Kidney (tissue), 14 donors: ENCODE data around the gene MNT. TPM values are rescaled to one million over a fixed set of nuclear protein-coding genes. Genes with fewer than 3 reads are reported as not detected.

Experiments used
- DNase-seq, 5 donors: peaks; one replicate each; pipeline ENCODE4 v3.0.0-alpha.2; 2013 to 2020
- FAIRE-seq: peaks from 2 replicates; lab custom pipeline; 2012; peaks lifted over from hg19 to GRCh38; lab: Jason Lieb, UNC
- H3K27ac ChIP-seq, 2 donors: one replicate each; pipeline ENCODE4 v1.7.0; 2013; ENCODE audit warnings: low read depth in 2 of 2, low read length in 2 of 2, inconsistent platforms in 1 of 2
- H3K27me3 ChIP-seq: one replicate; pipeline ENCODE4 v1.7.1; 2013; ENCODE audit warnings: low read length, inconsistent platforms; ENCODE audit not compliant: control insufficient read depth, insufficient read depth
- H3K36me3 ChIP-seq, 3 donors: one replicate each; pipeline versions ENCODE4 v1.7.0 to v1.7.1; 2013; ENCODE audit warnings: low read length in 3 of 3, control low read depth in 1 of 3, inconsistent platforms in 1 of 3; ENCODE audit not compliant: insufficient read depth in 3 of 3, control insufficient read depth in 2 of 3
- H3K4me1 ChIP-seq, 3 donors: one replicate each; pipeline versions ENCODE4 v1.7.0 to v1.7.1; 2013; ENCODE audit warnings: low read length in 3 of 3, inconsistent platforms in 1 of 3, low read depth in 1 of 3; ENCODE audit not compliant: control insufficient read depth in 2 of 3, insufficient read depth in 2 of 3
- H3K4me3 ChIP-seq, 3 donors: one replicate each; pipeline versions ENCODE4 v1.7.0 to v1.8.1; 2013; ENCODE audit warnings: low read length in 3 of 3, control low read depth in 1 of 3, inconsistent platforms in 1 of 3
- H3K9ac ChIP-seq, 3 donors: one replicate each; pipeline versions ENCODE4 v1.7.0 to v1.7.1; 2013; ENCODE audit warnings: low read length in 3 of 3, control low read depth in 1 of 3, inconsistent platforms in 1 of 3
- H3K9me3 ChIP-seq, 3 donors: one replicate each; pipeline versions ENCODE4 v1.7.0 to v1.7.1; 2013; ENCODE audit warnings: low read length in 3 of 3, control low read depth in 1 of 3, inconsistent platforms in 1 of 3; ENCODE audit not compliant: control insufficient read depth in 2 of 3, insufficient read depth in 1 of 3
- intact Hi-C: fragments of 100-400 bp; cut with DNase I; formaldehyde crosslinking; loops from one replicate; pipeline ENCODE4 v1.11.1; 2022
- polyA plus RNA-seq: library from polyadenylated mRNA; stranded (reverse); fragments of 350-450 nt; fragmentation: Illumina TruSeq; extraction: RNeasy Lipid Tissue Mini Kit (QIAGEN cat#74804); gene quantifications from one replicate; pipeline ENCODE4 v1.2.3, GENCODE V29; 2014; ENCODE audit warnings: low read depth, low replicate concordance; ENCODE audit not compliant: insufficient read depth
- total RNA-seq: library from RNA; stranded (reverse); fragmentation: NEBNext Ultra II Directional; extraction: Animal tissue kit (Norgen Biotek cat#: 25700); gene quantifications from one replicate; pipeline ENCODE4 v1.2.1, GENCODE V29; 2021
- TF ChIP-seq, protein P1 (sequence below): IDR thresholded peaks from 3 replicates; pipeline ENCODE4 v1.5.1; 2012; ENCODE audit warnings: mild to moderate bottlenecking, moderate library complexity, borderline replicate concordance; ENCODE audit not compliant: insufficient read depth; ENCODE audit errors: extremely low read depth
- donor health status: control.
- donor health status: control.
- donor health status: control.
- donor health status: control.
- donor health status: control.
- donor health status: DM: yes; HTN: yes; CAD: no.
- donor health status: Normal renal cell carcinoma (clear cell type).

MNT gene
- total and polyA plus RNA-seq, 2 donors from 2014 or later = 3.7 to 39.8 TPM

GRCh38 chr17:2403044-2403443, 2.2 kb upstream of the MNT start:
- H3K27ac ChIP-seq = no peak overlapping the region
- no peaks in the 10 kb centered on the region for H3K36me3 ChIP-seq
- FAIRE-seq (no peak), DNase-seq (no peak)
- no peaks in the 10 kb centered on the region for H3K9me3 ChIP-seq
- peak overlapping the region in 1 of 3 donors; percentile 82 for H3K9ac ChIP-seq
- H3K4me3 ChIP-seq = no peak overlapping the region
- intact Hi-C loops = no loop called here
- TF ChIP-seq, protein P1, sequence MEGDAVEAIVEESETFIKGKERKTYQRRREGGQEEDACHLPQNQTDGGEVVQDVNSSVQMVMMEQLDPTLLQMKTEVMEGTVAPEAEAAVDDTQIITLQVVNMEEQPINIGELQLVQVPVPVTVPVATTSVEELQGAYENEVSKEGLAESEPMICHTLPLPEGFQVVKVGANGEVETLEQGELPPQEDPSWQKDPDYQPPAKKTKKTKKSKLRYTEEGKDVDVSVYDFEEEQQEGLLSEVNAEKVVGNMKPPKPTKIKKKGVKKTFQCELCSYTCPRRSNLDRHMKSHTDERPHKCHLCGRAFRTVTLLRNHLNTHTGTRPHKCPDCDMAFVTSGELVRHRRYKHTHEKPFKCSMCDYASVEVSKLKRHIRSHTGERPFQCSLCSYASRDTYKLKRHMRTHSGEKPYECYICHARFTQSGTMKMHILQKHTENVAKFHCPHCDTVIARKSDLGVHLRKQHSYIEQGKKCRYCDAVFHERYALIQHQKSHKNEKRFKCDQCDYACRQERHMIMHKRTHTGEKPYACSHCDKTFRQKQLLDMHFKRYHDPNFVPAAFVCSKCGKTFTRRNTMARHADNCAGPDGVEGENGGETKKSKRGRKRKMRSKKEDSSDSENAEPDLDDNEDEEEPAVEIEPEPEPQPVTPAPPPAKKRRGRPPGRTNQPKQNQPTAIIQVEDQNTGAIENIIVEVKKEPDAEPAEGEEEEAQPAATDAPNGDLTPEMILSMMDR = no peak
- H3K27me3 ChIP-seq = no peaks in the 10 kb centered on the region
- peaks cover 9 to 27% (median 20%) of the 10 kb centered on the region in 3 donors for H3K4me1 ChIP-seq

GRCh38 chr17:2402544-2402943, 1.7 kb upstream of the MNT start:
- Histone ChIP-seq H3K27ac (peak overlapping the region; percentile 67 to 79), H3K27me3 (no peaks in the 10 kb centered on the region), H3K36me3 (no peaks in the 10 kb centered on the region), H3K9ac (peak overlapping the region in 2 of 3 donors; percentile 78 to 82), H3K9me3 (no peaks in the 10 kb centered on the region), H3K4me1 (peaks cover 9 to 31% (median 25%) of the 10 kb centered on the region in 3 donors), H3K4me3 (peak overlapping the region in 2 of 3 donors; percentile 64 to 72)
- FAIRE-seq = no peak
- intact Hi-C loops = no loop called here
- TF ChIP-seq, protein P1 = no peak
- DNase-seq = peak in 1 of 5 donors; percentile 53

DNA sequence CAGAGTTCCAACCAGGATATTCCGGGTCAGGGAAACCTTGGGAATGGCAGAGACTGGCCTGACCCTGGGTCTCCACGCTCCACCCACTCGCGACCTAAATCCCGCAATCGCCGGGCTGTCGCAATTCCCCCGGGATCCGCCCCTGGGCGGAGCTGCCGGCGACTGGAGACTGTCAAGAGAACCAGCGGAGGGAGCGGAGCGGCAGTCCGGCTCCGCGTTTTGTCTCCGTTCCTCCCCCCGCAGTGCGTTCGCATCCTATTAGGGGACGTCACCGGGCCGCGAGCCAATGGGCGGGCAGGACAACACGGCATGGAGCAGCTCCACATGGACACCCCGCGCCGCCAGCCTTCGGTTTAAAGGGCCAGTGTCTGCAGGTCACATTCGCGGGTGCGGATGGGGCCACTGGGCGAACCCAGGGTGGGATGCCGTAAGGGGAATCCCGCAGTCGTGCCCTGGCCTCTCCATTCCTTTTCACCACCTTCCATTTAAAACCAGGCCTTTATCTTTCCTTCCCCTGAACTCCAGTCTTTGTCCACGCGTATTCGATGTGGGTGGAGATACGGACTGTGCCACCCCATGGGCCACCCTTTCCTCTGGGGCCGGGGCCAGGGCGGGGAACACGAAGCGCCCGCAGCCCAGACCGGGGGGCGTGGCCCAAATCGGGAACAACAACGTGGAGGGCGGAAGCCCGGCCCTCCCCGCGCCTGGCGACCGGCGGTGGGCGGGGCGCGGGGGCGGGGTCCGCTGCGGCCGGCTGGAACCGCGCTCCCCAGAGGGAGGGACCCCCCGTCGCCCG, 764 bp upstream of the MNT start:
- intact Hi-C loops = no loop called here
- Histone ChIP-seq H3K36me3 (no peaks in the 10 kb centered on the region), H3K4me3 (peak overlapping the region; percentile 81 to 98 (median 83)), H3K9ac (peak overlapping the region; percentile 70 to 82 (median 76)), H3K27ac (peak overlapping the region; percentile 99 to 100), H3K9me3 (no peaks in the 10 kb centered on the region), H3K4me1 (peaks cover 5 to 31% (median 28%) of the 10 kb centered on the region in 3 donors), H3K27me3 (no peaks in the 10 kb centered on the region)
- peak; percentile 99 to 100 (median 100) for DNase-seq
- TF ChIP-seq, protein P1 = no peak
- FAIRE-seq = peak; percentile 86
